Adrenal gland (tissue), 5 donors: Measurements from ENCODE around the gene FCRL2.

Experiments used
- CTCF ChIP-seq, 6 experiments: fragments of 450-650 bp in 4 of 6; fragments of 200-600 bp in 2 of 6; sonication (generic) in 1 of 6; IDR thresholded peaks; 1 replicate in 5 of 6; 2 replicates in 1 of 6; pipeline versions ENCODE4 v1.5.1 to v1.8.0; 2016 to 2021; ENCODE audit warnings: antibody characterized with exemption in 6 of 6, mild to moderate bottlenecking in 2 of 6, moderate library complexity in 1 of 6
- POLR2A ChIP-seq, 2 donors: fragments of 450-650 bp; IDR thresholded peaks; one replicate each; pipeline ENCODE4 v1.6.1; 2017; ENCODE audit warnings: antibody characterized with exemption in 2 of 2, mild to moderate bottlenecking in 2 of 2, moderate library complexity in 1 of 2
- donor health status: DM: no; HTN: no; CAD: no.

DNA sequence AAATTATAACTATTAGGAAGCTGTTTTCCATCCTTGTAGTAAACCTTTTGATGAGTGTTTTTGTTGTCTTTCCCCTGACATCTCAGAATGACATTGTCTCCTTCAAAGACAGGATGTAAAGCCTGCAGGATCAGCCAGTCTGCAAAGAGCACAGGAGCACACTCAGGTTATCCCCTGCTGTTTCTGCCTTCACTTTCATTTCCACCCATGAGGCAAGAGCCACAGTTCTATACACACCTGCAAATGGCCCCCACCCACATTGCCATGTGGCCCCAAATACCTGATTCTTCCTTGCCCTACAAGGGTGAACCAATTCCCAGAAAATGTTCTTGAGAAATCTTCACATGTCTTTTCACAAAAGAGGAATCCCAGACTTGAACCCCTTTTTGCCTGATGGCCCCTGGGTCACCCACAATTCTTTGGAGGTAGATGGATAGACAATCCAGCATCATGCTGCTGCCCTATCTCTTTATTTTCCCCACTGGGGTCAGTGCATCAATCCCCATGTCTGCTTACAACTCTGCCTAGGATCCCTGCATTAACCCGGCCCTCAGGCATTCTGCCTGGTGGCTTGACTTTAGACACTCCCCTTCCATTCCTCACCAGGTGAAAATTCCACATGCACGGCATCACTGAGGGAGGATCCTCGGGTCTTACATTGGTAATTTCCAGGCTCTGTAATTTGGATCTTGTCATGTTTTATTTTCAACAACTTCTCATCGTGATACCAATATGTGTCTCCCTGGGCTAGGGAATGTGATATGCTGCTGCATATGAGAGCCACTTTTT is 79.0 kb downstream of the FCRL2 start:
- TF ChIP-seq CTCF (IDR thresholded peaks at IDR 0.05) (no peak), POLR2A (IDR thresholded peaks at IDR 0.05) (no peak)
